WTC11 (cell line): ENCODE data around the gene AVP. TPM values are rescaled to one million over a fixed set of nuclear protein-coding genes. Genes with fewer than 3 reads are reported as not detected.

Experiments
- ATAC-seq: fragments of 200-7000 bp; cut with Tn5 transposase; 2 replicates; pipeline ENCODE4 v1.10.0; 2021; ENCODE audit warnings: mild to moderate bottlenecking, moderate library complexity
- CTCF ChIA-PET: fragments of 300-600 bp; sonication (Branson Sonifier 250); formaldehyde crosslinking; loops from one replicate; lab custom pipeline; 2021; ENCODE audit warnings: antibody characterized with exemption; lab: Charles Lee
- POLR2A ChIA-PET: fragments of 350-600 bp; sonication (Branson Sonifier 250); formaldehyde crosslinking; loops from one replicate; lab custom pipeline; 2021; ENCODE audit warnings: antibody characterized with exemption; lab: Charles Lee
- DNase-seq: peaks from one replicate; pipeline ENCODE4 v3.0.0; 2021; ENCODE audit warnings: low spot score
- H3K27ac Mint-ChIP-seq: 2 replicates; pipeline ENCODE4 v1.8.0; 2021; ENCODE audit warnings: mixed read lengths
- H3K27me3 Mint-ChIP-seq: 2 replicates; pipeline ENCODE4 v1.8.0; 2021; ENCODE audit warnings: low read depth, mild to moderate bottlenecking, moderate library complexity, mixed read lengths
- H3K36me3 Mint-ChIP-seq: 2 replicates; pipeline ENCODE4 v1.8.0; 2021; ENCODE audit warnings: mixed read lengths
- H3K4me1 Mint-ChIP-seq: 2 replicates; pipeline ENCODE4 v1.8.0; 2022; ENCODE audit warnings: mixed read lengths
- H3K4me3 Mint-ChIP-seq: 2 replicates; pipeline ENCODE4 v1.8.0; 2021; ENCODE audit warnings: mild to moderate bottlenecking, moderate library complexity, mixed read lengths
- H3K9me3 Mint-ChIP-seq: 2 replicates; pipeline ENCODE4 v1.8.0; 2021; ENCODE audit warnings: mixed read lengths
- ARID4B ChIP-seq: sonication (generic); formaldehyde crosslinking; IDR thresholded peaks from 2 replicates; pipeline ENCODE4 v1.8.0; 2023; ENCODE audit warnings: missing genetic modification reagents, mild to moderate bottlenecking, borderline replicate concordance
- ELF4 ChIP-seq: sonication (generic); formaldehyde crosslinking; IDR thresholded peaks from 2 replicates; pipeline ENCODE4 v1.8.1; 2022; ENCODE audit warnings: low read depth, mild to moderate bottlenecking, moderate library complexity, missing genetic modification reagents
- EMX1 ChIP-seq: fragments of 250-450 bp; sonication (Bioruptor Pico); IDR thresholded peaks from 2 replicates; pipeline ENCODE4 v1.8.0; 2021; ENCODE audit warnings: mild to moderate bottlenecking
- ETV6 ChIP-seq: sonication (generic); formaldehyde crosslinking; IDR thresholded peaks from 2 replicates; pipeline ENCODE4 v1.8.1; 2022; ENCODE audit warnings: mild to moderate bottlenecking, missing genetic modification reagents
- FOXK1 ChIP-seq: sonication (generic); formaldehyde crosslinking; IDR thresholded peaks from 2 replicates; pipeline ENCODE4 v1.8.0; 2022; ENCODE audit warnings: mild to moderate bottlenecking, moderate library complexity, missing genetic modification reagents
- IRF2 ChIP-seq: sonication (generic); formaldehyde crosslinking; IDR thresholded peaks from 2 replicates; pipeline ENCODE4 v1.8.0; 2022; ENCODE audit warnings: low read depth, missing genetic modification reagents, borderline replicate concordance
- NFE2L1 ChIP-seq: sonication (generic); formaldehyde crosslinking; IDR thresholded peaks from 2 replicates; pipeline ENCODE4 v1.8.1; 2023; ENCODE audit warnings: missing genetic modification reagents
- NR2C2 ChIP-seq: sonication (generic); formaldehyde crosslinking; IDR thresholded peaks from 2 replicates; pipeline ENCODE4 v1.8.0; 2022; ENCODE audit warnings: mild to moderate bottlenecking, missing genetic modification reagents
- SP1 ChIP-seq: sonication (generic); formaldehyde crosslinking; conservative IDR thresholded peaks from 2 replicates; pipeline ENCODE4 v1.8.1; 2022; ENCODE audit warnings: missing genetic modification reagents
- TEAD4 ChIP-seq: sonication (generic); formaldehyde crosslinking; IDR thresholded peaks from 2 replicates; pipeline ENCODE4 v1.8.0; 2022; ENCODE audit warnings: mild to moderate bottlenecking, missing genetic modification reagents
- ZNF121 ChIP-seq: sonication (generic); formaldehyde crosslinking; IDR thresholded peaks from 2 replicates; pipeline ENCODE4 v1.8.0; 2023; ENCODE audit warnings: missing genetic modification reagents
- ZNF263 ChIP-seq: sonication (generic); formaldehyde crosslinking; IDR thresholded peaks from 2 replicates; pipeline ENCODE4 v1.8.1; 2022; ENCODE audit warnings: low read depth, mild to moderate bottlenecking, moderate library complexity, missing genetic modification reagents
- ZNF281 ChIP-seq: sonication (generic); formaldehyde crosslinking; IDR thresholded peaks from 2 replicates; pipeline ENCODE4 v1.8.0; 2023; ENCODE audit warnings: mild to moderate bottlenecking, missing genetic modification reagents
- total RNA-seq: library from RNA; stranded (reverse); gene quantifications from 3 replicates; pipeline ENCODE4 v1.2.3, GENCODE V29; 2021
- TF ChIP-seq, protein P1 (sequence below): sonication (generic); formaldehyde crosslinking; IDR thresholded peaks from 2 replicates; pipeline ENCODE4 v1.8.1; 2022; ENCODE audit warnings: mild to moderate bottlenecking, moderate library complexity, missing genetic modification reagents
- TF ChIP-seq, protein P2 (sequence below): sonication (generic); formaldehyde crosslinking; IDR thresholded peaks from 2 replicates; pipeline ENCODE4 v1.8.0; 2022; ENCODE audit warnings: mild to moderate bottlenecking, missing genetic modification reagents

AVP gene
- total RNA-seq, 1 experiment from 2014 or later = 0.50 TPM

DNA sequence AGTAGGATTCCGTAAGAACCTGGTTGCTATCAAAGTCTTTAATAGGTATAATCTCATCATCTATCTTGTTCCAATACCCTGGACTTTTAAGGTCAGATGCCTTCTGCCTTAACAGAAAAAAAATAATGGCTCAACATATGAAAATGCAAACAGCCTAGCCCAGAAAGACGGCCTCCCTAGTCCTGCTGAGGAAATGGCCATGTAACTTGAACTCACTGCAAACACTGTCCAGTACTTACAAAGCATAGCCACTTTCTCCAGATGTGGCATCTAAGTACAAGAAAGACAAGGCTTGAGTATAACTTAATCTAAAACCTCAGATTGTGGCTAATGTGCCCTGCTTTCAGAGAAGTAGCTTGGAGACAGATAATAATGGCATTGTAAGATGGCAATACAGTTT, 48.6 kb upstream of the AVP start:
- Mint-ChIP-seq H3K27me3 (no peaks in the 10 kb centered on the region), H3K36me3 (no peaks in the 10 kb centered on the region), H3K9me3 (no peaks in the 10 kb centered on the region), H3K4me1 (no peaks in the 10 kb centered on the region), H3K27ac (no peak overlapping the region), H3K4me3 (no peak overlapping the region)
- POLR2A ChIA-PET = interaction anchor here (0.7 kb wide), 1 partner anchor 261 kb away, joined by 3 read pairs; no protein-coding TSS in a partner anchor
- ATAC-seq (no peak), DNase-seq (no peak)
- TF ChIP-seq, protein P1, sequence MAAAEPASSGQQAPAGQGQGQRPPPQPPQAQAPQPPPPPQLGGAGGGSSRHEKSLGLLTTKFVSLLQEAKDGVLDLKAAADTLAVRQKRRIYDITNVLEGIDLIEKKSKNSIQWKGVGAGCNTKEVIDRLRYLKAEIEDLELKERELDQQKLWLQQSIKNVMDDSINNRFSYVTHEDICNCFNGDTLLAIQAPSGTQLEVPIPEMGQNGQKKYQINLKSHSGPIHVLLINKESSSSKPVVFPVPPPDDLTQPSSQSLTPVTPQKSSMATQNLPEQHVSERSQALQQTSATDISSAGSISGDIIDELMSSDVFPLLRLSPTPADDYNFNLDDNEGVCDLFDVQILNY = no peak
- TF ChIP-seq, protein P2, sequence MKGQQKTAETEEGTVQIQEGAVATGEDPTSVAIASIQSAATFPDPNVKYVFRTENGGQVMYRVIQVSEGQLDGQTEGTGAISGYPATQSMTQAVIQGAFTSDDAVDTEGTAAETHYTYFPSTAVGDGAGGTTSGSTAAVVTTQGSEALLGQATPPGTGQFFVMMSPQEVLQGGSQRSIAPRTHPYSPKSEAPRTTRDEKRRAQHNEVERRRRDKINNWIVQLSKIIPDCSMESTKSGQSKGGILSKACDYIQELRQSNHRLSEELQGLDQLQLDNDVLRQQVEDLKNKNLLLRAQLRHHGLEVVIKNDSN (CRISPR knock-in tag) = no peak
- TF ChIP-seq ETV6 (CRISPR knock-in tag) (no peak), ZNF263 (CRISPR knock-in tag) (no peak), EMX1 (CRISPR knock-in tag) (no peak), ELF4 (CRISPR knock-in tag) (no peak), FOXK1 (CRISPR knock-in tag) (no peak), IRF2 (CRISPR knock-in tag) (no peak), NFE2L1 (CRISPR knock-in tag) (no peak), ZNF281 (CRISPR knock-in tag) (no peak), NR2C2 (CRISPR knock-in tag) (no peak), ARID4B (CRISPR knock-in tag) (no peak), TEAD4 (CRISPR knock-in tag) (no peak)
- CTCF ChIA-PET = no interaction called here

- ATAC-seq = no peak
- 0 out of 2 replicates have a peak, but pooled peaks have one; percentile 12 for TF ChIP-seq ZNF121
- TF ChIP-seq SP1 (CRISPR knock-in tag) = no peak
- ChIA-PET POLR2A (no interaction called here), CTCF (interaction anchor here (0.7 kb wide), 1 partner anchor 14 kb away, joined by 3 read pairs; no protein-coding TSS in a partner anchor)
- no peak overlapping the region for H3K4me3 Mint-ChIP-seq
- H3K27ac Mint-ChIP-seq = no peak overlapping the region
- no peaks in the 10 kb centered on the region; the same call in 1 of the 2 replicates for H3K27me3 Mint-ChIP-seq
- no peaks in the 10 kb centered on the region for H3K4me1 Mint-ChIP-seq
- H3K36me3 Mint-ChIP-seq = peaks cover 5% of the 10 kb centered on the region
- peaks cover 4% of the 10 kb centered on the region; the same call in 1 of the 2 replicates for H3K9me3 Mint-ChIP-seq
- DNase-seq = no peak
These were observed 45.6 kb upstream of the AVP start for GRCh38 chr20:3130051-3130600.
